MM.1S (cell line): ENCODE measurements around the gene CD200R1L.

Experiments used
- CTCF ChIP-seq: fragments of 300-600 bp; sonication (generic); IDR thresholded peaks from 2 replicates; pipeline ENCODE4 v1.5.1; 2016; ENCODE audit warnings: antibody characterized with exemption, low read length, mixed read lengths
- EZH2 ChIP-seq: fragments of 300-600 bp; sonication (generic); optimal IDR thresholded peaks from 2 replicates; pipeline ENCODE3; 2017; ENCODE audit warnings: low read depth, mild to moderate bottlenecking, antibody characterized with exemption, low read length, mixed read lengths
- EZH2phosphoT487 ChIP-seq: fragments of 300-600 bp; sonication (generic); IDR thresholded peaks from 2 replicates; pipeline ENCODE4 v1.6.1; 2018; ENCODE audit warnings: antibody characterized with exemption, low read length

GRCh38 chr3:112857526-112857925 lies 10.9 kb upstream of the CD200R1L start:
- TF ChIP-seq CTCF (no peak), EZH2phosphoT487 (no peak), EZH2 (no peak)
